SK-N-SH treated with all-trans-retinoic acid at 6 μM for 48 hours (cell line): ENCODE results near the gene C3orf18.

ENCODE experiments used
- ATAC-seq: fragments of 200-7000 bp; cut with Tn5 transposase; 3 replicates; pipeline ENCODE4 v1.9.1; 2020; ENCODE audit warnings: mild to moderate bottlenecking, moderate library complexity
- ARNTL ChIP-seq: fragments of 450-650 bp; formaldehyde crosslinking; IDR thresholded peaks from 2 replicates; pipeline ENCODE4 v1.5.0; 2020; ENCODE audit warnings: low read depth, mild to moderate bottlenecking, moderate library complexity, borderline replicate concordance
- BACH2 ChIP-seq: fragments of 250-450 bp; sonication (Bioruptor Pico); IDR thresholded peaks from 2 replicates; pipeline ENCODE4 v1.9.0; 2021; ENCODE audit warnings: mild to moderate bottlenecking, borderline replicate concordance
- CREB5 ChIP-seq: fragments of 250-450 bp; sonication (Bioruptor Pico); IDR thresholded peaks from 2 replicates; pipeline ENCODE4 v1.5.1; 2020; ENCODE audit warnings: low read depth, mild to moderate bottlenecking, moderate library complexity
- CSDC2 ChIP-seq: fragments of 250-450 bp; sonication (Bioruptor Pico); IDR thresholded peaks from 2 replicates; pipeline ENCODE4 v1.5.0; 2020; ENCODE audit warnings: mild to moderate bottlenecking, moderate library complexity
- CSRNP3 ChIP-seq: fragments of 250-450 bp; sonication (Bioruptor Pico); IDR thresholded peaks from 2 replicates; pipeline ENCODE4 v1.5.1; 2021; ENCODE audit warnings: mild to moderate bottlenecking, moderate library complexity
- ESRRG ChIP-seq: fragments of 250-450 bp; sonication (Bioruptor Pico); IDR thresholded peaks from 2 replicates; pipeline ENCODE4 v1.6.1; 2021; ENCODE audit warnings: mild to moderate bottlenecking
- GLIS3 ChIP-seq: fragments of 250-450 bp; sonication (Bioruptor Pico); IDR thresholded peaks from 2 replicates; pipeline ENCODE4 v1.5.0; 2020; ENCODE audit warnings: mild to moderate bottlenecking, moderate library complexity
- ISL1 ChIP-seq: fragments of 250-450 bp; sonication (Bioruptor Pico); IDR thresholded peaks from 2 replicates; pipeline ENCODE4 v2.1.2; 2022; ENCODE audit warnings: mild to moderate bottlenecking, moderate library complexity
- OSR1 ChIP-seq: fragments of 250-450 bp; sonication (Bioruptor Pico); IDR thresholded peaks from 2 replicates; pipeline ENCODE4 v1.8.0; 2022; ENCODE audit warnings: moderate library complexity, mild to moderate bottlenecking, inconsistent platforms
- PATZ1 ChIP-seq: fragments of 250-450 bp; sonication (Bioruptor Pico); IDR thresholded peaks from 2 replicates; pipeline ENCODE4 v1.8.0; 2020; ENCODE audit warnings: mild to moderate bottlenecking, moderate library complexity, borderline replicate concordance
- PPARA ChIP-seq: fragments of 250-450 bp; sonication (Bioruptor Pico); IDR thresholded peaks from 2 replicates; pipeline ENCODE4 v1.5.0; 2020; ENCODE audit warnings: mild to moderate bottlenecking, borderline replicate concordance
- RARB ChIP-seq: fragments of 250-450 bp; sonication (Bioruptor Pico); IDR thresholded peaks from 2 replicates; pipeline ENCODE4 v1.8.0; 2021; ENCODE audit warnings: mild to moderate bottlenecking, moderate library complexity
- SNAI2 ChIP-seq: fragments of 250-450 bp; sonication (Bioruptor Pico); IDR thresholded peaks from 2 replicates; pipeline ENCODE4 v1.5.0; 2020; ENCODE audit warnings: mild to moderate bottlenecking, moderate library complexity
- TCF4 ChIP-seq: fragments of 250-450 bp; sonication (Bioruptor Pico); IDR thresholded peaks from 2 replicates; pipeline ENCODE4 v1.8.0; 2021; ENCODE audit warnings: mild to moderate bottlenecking, moderate library complexity, borderline replicate concordance
- TOX ChIP-seq: fragments of 250-450 bp; sonication (Bioruptor Pico); IDR thresholded peaks from 2 replicates; pipeline ENCODE4 v1.8.0; 2021; ENCODE audit warnings: mild to moderate bottlenecking, moderate library complexity, borderline replicate concordance
- TSHZ2 ChIP-seq: fragments of 250-450 bp; sonication (Bioruptor Pico); IDR thresholded peaks from 2 replicates; pipeline ENCODE4 v1.5.0; 2020; ENCODE audit warnings: mild to moderate bottlenecking, moderate library complexity
- ZC3H10 ChIP-seq: fragments of 250-450 bp; sonication (Bioruptor Pico); IDR thresholded peaks from 2 replicates; pipeline ENCODE4 v1.5.1; 2021; ENCODE audit warnings: mild to moderate bottlenecking, moderate library complexity
- ZNF565 ChIP-seq: fragments of 450-650 bp; formaldehyde crosslinking; conservative IDR thresholded peaks from 2 replicates; pipeline ENCODE4 v1.5.0; 2020; ENCODE audit warnings: low read depth, mild to moderate bottlenecking, moderate library complexity
- ZNF70 ChIP-seq: fragments of 450-650 bp; formaldehyde crosslinking; IDR thresholded peaks from 2 replicates; pipeline ENCODE4 v1.5.0; 2020; ENCODE audit warnings: mild to moderate bottlenecking, moderate library complexity
- ZNF8 ChIP-seq: fragments of 450-650 bp; formaldehyde crosslinking; IDR thresholded peaks from 2 replicates; pipeline ENCODE4 v1.5.0; 2020; ENCODE audit warnings: mild to moderate bottlenecking, moderate library complexity
- TF ChIP-seq, protein P1 (sequence below): fragments of 250-450 bp; sonication (Bioruptor Pico); IDR thresholded peaks from 2 replicates; pipeline ENCODE4 v1.8.0; 2021; ENCODE audit warnings: low read depth, mild to moderate bottlenecking, moderate library complexity, borderline replicate concordance

The C3orf18 gene

DNA sequence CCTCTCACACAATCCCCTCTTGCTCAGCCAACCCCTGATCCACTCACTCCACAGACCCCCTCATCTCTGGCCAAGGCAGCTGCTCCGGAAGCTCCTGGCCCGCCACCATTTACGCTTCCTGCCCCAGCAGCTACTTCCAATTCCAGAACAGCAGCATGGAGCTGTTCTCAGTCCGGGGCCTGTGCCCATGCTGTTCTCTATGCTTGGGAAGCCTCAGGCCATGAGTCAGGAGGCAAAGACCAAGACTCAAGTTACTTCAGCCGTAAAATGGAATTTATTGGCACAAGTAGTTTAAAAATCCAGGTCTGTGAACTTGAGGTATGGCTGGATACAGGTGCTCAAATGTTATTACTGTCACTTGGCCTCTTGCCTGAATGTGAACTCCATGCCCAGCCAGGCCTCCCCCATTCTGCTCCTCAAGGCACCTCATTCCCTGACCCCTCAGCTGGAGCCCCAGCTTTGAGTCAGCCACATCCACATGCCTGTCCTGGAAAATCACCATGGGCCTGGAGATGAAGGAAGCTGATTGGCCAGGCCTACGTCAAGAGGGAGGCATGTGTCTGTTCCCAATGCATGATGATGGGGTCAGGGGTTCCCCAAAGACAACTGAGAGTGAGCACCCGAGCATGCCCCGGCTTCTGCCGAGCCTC is 32.7 kb downstream of the C3orf18 start:
- ATAC-seq: no peak
- TF ChIP-seq ZNF70 (no peak), ZC3H10 (CRISPR knock-in tag) (no peak), CSRNP3 (CRISPR knock-in tag) (no peak), RARB (CRISPR knock-in tag) (no peak), ISL1 (CRISPR knock-in tag) (no peak), GLIS3 (CRISPR knock-in tag) (no peak), PPARA (CRISPR knock-in tag) (no peak)
- TF ChIP-seq, all 23 proteins: peak for 0

GRCh38 chr3:50533807-50534461 is 33.6 kb downstream of the C3orf18 start:
- TF ChIP-seq TOX (CRISPR knock-in tag): no peak
- TF ChIP-seq PATZ1 (CRISPR knock-in tag): no peak
- no peak for TF ChIP-seq ZNF565 (CRISPR knock-in tag)
- TF ChIP-seq CSDC2: no peak
- no peak for TF ChIP-seq ESRRG
- no peak for TF ChIP-seq ARNTL (CRISPR knock-in tag)
- no peak for TF ChIP-seq TCF4 (CRISPR knock-in tag)
- ATAC-seq: no peak

DNA sequence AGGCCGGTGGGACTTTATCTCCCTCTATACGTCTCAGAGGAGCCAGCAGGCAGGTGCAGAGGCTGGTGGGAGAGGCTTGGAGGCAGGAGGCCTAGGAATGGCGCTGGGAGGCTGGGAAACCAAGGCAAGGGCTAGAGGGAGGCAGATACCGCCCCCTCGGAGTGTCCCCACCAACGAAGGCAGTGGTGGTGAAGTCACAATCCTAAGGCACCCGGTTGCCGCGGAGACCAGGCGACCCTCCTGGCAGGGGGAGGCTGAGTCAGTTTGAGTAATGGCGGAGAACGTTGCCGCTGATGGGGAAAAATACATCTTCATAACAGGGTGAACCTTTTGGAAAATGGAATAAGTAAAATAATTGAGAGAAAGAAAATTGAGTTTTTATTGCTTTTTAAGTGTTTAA is 34.2 kb downstream of the C3orf18 start:
- no peak for TF ChIP-seq BACH2 (CRISPR knock-in tag)
- no peak for TF ChIP-seq TSHZ2 (CRISPR knock-in tag)
- TF ChIP-seq, protein P1, sequence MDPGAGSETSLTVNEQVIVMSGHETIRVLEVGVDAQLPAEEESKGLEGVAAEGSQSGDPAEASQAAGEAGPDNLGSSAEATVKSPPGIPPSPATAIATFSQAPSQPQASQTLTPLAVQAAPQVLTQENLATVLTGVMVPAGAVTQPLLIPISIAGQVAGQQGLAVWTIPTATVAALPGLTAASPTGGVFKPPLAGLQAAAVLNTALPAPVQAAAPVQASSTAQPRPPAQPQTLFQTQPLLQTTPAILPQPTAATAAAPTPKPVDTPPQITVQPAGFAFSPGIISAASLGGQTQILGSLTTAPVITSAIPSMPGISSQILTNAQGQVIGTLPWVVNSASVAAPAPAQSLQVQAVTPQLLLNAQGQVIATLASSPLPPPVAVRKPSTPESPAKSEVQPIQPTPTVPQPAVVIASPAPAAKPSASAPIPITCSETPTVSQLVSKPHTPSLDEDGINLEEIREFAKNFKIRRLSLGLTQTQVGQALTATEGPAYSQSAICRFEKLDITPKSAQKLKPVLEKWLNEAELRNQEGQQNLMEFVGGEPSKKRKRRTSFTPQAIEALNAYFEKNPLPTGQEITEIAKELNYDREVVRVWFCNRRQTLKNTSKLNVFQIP (CRISPR knock-in tag): no peak
- TF ChIP-seq CSDC2: no peak
- TF ChIP-seq ZNF565 (CRISPR knock-in tag): no peak
- no peak for TF ChIP-seq ISL1 (CRISPR knock-in tag)
- TF ChIP-seq CREB5 (CRISPR knock-in tag): no peak
- TF ChIP-seq SNAI2 (CRISPR knock-in tag): no peak
- no peak for TF ChIP-seq ZC3H10 (CRISPR knock-in tag)
- TF ChIP-seq OSR1 (CRISPR knock-in tag): no peak
- no peak for TF ChIP-seq ARNTL (CRISPR knock-in tag)
- no peak for TF ChIP-seq PATZ1 (CRISPR knock-in tag)
- TF ChIP-seq RARB (CRISPR knock-in tag): no peak
- no peak for TF ChIP-seq PPARA (CRISPR knock-in tag)
- TF ChIP-seq ZNF8: no peak
- ATAC-seq: no peak
